Activated CD4-positive, alpha-beta T cell treated with anti-CD3 and anti-CD28 coated beads, Interleukin-2, Interleukin-6, amounts not matched to agents 100 ng/mL and 50 ng/mL, durations not matched to agents 16 hours and 8 hours (primary cell): ENCODE results near the gene MXD3.
"Not testable (repeated sequence)": the region's sequence is repeated elsewhere in the genome, so short reads cannot be mapped to it uniquely, and the experiment has no call there.

Experiments
- DNase-seq: peaks from one replicate; pipeline ENCODE4 v3.0.0-alpha.2; 2020

The MXD3 gene

DNA sequence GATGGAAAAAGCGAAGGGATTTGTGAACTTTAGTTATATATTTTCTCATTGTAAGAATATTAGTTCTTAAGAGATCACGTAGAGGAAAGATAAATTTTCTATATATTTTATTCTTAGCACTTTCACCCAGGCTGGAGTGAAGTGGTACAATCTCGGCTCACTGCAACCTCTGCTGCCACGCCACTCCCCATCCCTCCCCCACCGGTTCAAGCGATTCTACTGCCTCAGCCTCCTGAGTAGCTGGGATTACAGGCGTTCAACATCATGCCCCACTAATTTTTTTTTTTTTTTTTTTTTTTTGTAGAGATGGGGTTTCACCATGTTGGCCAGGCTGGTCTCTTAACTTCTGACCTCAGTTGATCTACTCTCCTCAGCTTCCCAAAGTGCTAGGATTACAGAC lies 50.7 kb downstream of the MXD3 start:
- DNase-seq, result no peak

DNA sequence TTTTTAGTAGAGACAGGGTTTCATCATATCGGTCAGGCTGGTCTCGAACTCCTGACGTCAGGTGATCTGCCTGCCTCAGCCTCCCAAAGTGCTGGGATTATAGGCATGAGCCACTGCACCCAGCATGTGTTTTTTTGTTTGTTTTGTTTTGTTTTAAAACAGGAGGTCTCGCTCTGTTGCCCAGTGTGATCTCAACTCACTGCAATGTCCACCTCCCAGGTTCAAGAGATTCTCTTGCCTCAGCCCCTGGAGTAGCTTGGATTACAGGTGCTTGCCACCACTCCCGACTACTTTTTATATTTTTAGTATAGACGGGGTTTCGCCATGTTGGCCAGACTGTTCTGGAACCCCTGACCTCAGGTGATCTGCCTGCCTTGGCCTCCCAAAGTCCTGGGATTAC lies 53.0 kb downstream of the MXD3 start:
- DNase-seq, result not testable (repeated sequence)
